Breast epithelium (tissue), 4 donors: ENCODE data around the gene SPPL3. TPM values are rescaled to one million over a fixed set of nuclear protein-coding genes. Genes with fewer than 3 reads are reported as not detected.

Experiments
- DNase-seq, 2 donors: peaks; one replicate each; pipeline ENCODE4 v3.0.0-alpha.2; 2019; ENCODE audit warnings: low spot score in 2 of 2
- H3K27ac ChIP-seq, 2 donors: fragments of 200-600 bp; sonication (generic) in 1 of 2; one replicate each; pipeline ENCODE4 v1.5.1; 2016 to 2019; ENCODE audit warnings: mild to moderate bottlenecking in 1 of 2
- H3K27me3 ChIP-seq, 2 donors: fragments of 200-600 bp; sonication (generic) in 1 of 2; one replicate each; pipeline versions ENCODE4 v1.5.1 to v1.6.0; 2017 to 2019; ENCODE audit warnings: control low read depth in 1 of 2, mild to moderate bottlenecking in 1 of 2
- H3K36me3 ChIP-seq: fragments of 200-600 bp; one replicate; pipeline ENCODE4 v1.5.1; 2019
- H3K4me1 ChIP-seq, 2 donors: fragments of 200-600 bp; sonication (generic); one replicate each; pipeline ENCODE4 v1.5.1; 2016 to 2019; ENCODE audit warnings: control low read depth in 1 of 2
- H3K4me3 ChIP-seq, 3 donors: fragments of 200-600 bp; sonication (generic); 1 replicate in 2 of 3; 2 replicates in 1 of 3; pipeline ENCODE4 v1.5.1; 2016 to 2019; ENCODE audit warnings: mild to moderate bottlenecking in 3 of 3, moderate library complexity in 2 of 3
- H3K9me3 ChIP-seq, 2 donors: fragments of 200-600 bp; sonication (generic) in 1 of 2; one replicate each; pipeline ENCODE4 v1.5.1; 2016 to 2019; ENCODE audit warnings: control low read depth in 1 of 2
- CTCF ChIP-seq, 3 donors: fragments of 450-650 bp; IDR thresholded peaks; one replicate each; pipeline ENCODE4 v1.5.1; 2016 to 2017; ENCODE audit warnings: antibody characterized with exemption in 3 of 3, mild to moderate bottlenecking in 3 of 3, moderate library complexity in 3 of 3
- POLR2A ChIP-seq: fragments of 450-650 bp; IDR thresholded peaks from one replicate; pipeline ENCODE4 v1.6.1; 2016; ENCODE audit warnings: antibody characterized with exemption, mild to moderate bottlenecking, moderate library complexity
- POLR2AphosphoS5 ChIP-seq, 3 donors: sonication (generic); formaldehyde crosslinking; IDR thresholded peaks; one replicate each; pipeline ENCODE4 v1.6.1; 2017; ENCODE audit warnings: antibody characterized with exemption in 3 of 3
- intact Hi-C: fragments of 100-400 bp; cut with DNase I; formaldehyde crosslinking; loops from one replicate; pipeline ENCODE4 v1.15.1; 2023; ENCODE audit warnings: low total_unique reads
- total RNA-seq, 3 donors: library from RNA; depleted of rRNA; stranded (reverse); fragments of >200 nt; gene quantifications; one replicate each; pipeline ENCODE4 v1.1.0, GENCODE V29; 2016

SPPL3 gene
- total RNA-seq, 3 donors from 2014 or later, result 19.0 to 27.1 (median 22.0) TPM

DNA sequence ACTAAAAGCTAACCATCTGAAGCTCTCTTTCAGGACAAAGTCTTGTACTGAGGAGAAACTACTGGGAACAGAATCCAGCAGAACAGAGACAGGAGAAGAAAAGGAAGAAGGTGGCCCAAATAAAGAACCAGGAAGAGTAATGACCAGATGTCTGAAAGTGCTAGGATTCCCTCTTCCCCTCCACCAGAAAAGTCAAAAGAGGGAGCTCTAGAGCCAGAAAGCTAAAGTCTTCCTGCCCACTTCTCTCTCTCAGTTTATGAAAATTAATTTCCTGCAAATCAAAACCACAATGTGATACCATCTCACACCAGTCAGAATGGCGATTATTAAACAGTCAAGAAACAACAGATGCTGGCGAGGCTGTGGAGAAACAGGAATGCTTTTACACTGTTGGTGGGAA is 47.2 kb downstream of the SPPL3 start:
- intact Hi-C loops, result no loop called here
- H3K4me1 ChIP-seq, result no peaks in the 10 kb centered on the region
- no peaks in the 10 kb centered on the region for H3K27me3 ChIP-seq
- no peaks in the 10 kb centered on the region for H3K36me3 ChIP-seq
- no peak for DNase-seq
- H3K9me3 ChIP-seq, result peaks cover 0 to 4% of the 10 kb centered on the region in 2 donors
- H3K27ac ChIP-seq, result no peak overlapping the region
- no peak overlapping the region for H3K4me3 ChIP-seq
- TF ChIP-seq CTCF (IDR thresholded peaks at IDR 0.05) (no peak), POLR2A (no peak), POLR2AphosphoS5 (IDR thresholded peaks at IDR 0.05) (no peak)

DNA sequence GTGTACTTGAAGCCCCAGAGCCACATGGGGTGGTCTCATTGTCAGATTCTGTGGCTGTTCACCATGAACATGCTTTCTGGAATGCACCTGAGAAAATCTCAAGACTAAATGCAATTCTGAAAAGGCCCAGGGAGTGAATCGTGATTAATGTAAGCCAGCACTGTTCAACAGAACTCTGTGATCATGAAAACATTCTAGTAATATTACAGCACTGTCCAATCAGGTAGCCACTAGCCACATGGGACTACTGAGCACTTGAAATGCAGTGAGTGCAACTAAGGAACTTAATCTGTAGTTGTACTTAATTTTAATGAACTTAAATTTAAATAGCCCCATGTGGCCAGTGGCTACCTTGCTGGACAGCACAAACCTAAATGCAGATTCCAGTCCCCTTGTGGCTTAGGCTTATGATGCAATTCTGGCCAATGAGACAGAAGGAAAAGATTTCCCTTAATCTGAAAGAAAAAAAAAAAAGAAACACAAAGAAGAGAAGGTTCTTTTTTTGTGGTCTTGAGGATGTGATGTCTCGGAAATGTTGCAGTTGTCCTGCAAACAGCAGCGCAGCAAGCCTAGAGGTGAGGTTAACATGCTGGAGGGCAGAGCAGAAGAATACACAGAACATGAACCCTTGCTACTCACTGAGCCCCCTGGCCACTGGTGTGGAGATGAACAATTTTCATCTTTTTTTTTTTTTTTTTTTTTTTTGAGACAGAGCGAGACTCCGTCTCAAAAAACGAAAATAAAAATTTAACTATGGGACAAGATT is 48.2 kb downstream of the SPPL3 start:
- intact Hi-C loops, result no loop called here
- TF ChIP-seq POLR2A (no peak), CTCF (IDR thresholded peaks at IDR 0.05) (no peak), POLR2AphosphoS5 (IDR thresholded peaks at IDR 0.05) (no peak)
- no peaks in the 10 kb centered on the region for H3K36me3 ChIP-seq
- no peak for DNase-seq
- H3K9me3 ChIP-seq, result peaks cover 0 to 4% of the 10 kb centered on the region in 2 donors
- no peaks in the 10 kb centered on the region for H3K4me1 ChIP-seq
- no peak overlapping the region for H3K4me3 ChIP-seq
- no peak overlapping the region for H3K27ac ChIP-seq
- H3K27me3 ChIP-seq, result no peaks in the 10 kb centered on the region

- no peaks in the 10 kb centered on the region for H3K36me3 ChIP-seq
- H3K4me3 ChIP-seq, result no peak overlapping the region
- no peak for DNase-seq
- TF ChIP-seq POLR2AphosphoS5 (IDR thresholded peaks at IDR 0.05) (no peak), CTCF (IDR thresholded peaks at IDR 0.05) (no peak), POLR2A (no peak)
- no peaks in the 10 kb centered on the region for H3K27me3 ChIP-seq
- H3K4me1 ChIP-seq, result no peaks in the 10 kb centered on the region
- H3K9me3 ChIP-seq, result peaks cover 0 to 4% of the 10 kb centered on the region in 2 donors
- intact Hi-C loops, result no loop called here
- no peak overlapping the region for H3K27ac ChIP-seq
These were observed 49.4 kb downstream of the SPPL3 start for GRCh38 chr12:120854804-120855203.

DNA sequence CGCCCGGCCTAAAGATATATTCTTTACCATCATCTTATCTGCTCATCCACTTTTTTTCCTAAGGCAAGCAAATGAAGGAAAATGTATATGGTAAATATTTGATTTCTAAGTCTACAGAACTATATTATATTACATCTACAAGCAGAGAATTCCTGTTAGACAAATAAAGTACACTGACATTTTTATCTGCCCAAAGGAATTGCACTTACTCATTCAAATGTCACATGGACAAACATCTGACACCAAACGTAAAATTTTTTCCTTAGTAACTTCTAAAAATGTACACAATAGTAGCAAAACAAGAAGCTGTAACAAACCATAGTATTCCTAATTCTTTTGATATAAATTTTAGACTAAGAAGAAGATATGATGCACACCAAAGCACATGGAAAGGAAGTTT is 51.0 kb downstream of the SPPL3 start:
- no peak for DNase-seq
- Histone ChIP-seq H3K9me3 (no peaks in the 10 kb centered on the region), H3K4me1 (no peaks in the 10 kb centered on the region), H3K27me3 (no peaks in the 10 kb centered on the region), H3K4me3 (no peak overlapping the region), H3K27ac (no peak overlapping the region), H3K36me3 (no peaks in the 10 kb centered on the region)
- no peak for TF ChIP-seq CTCF (IDR thresholded peaks at IDR 0.05)
- TF ChIP-seq POLR2AphosphoS5 (IDR thresholded peaks at IDR 0.05), result no peak
- no peak for TF ChIP-seq POLR2A
- intact Hi-C loops, result no loop called here

- Histone ChIP-seq H3K27ac (no peak overlapping the region), H3K4me1 (peaks cover 0 to 4% of the 10 kb centered on the region in 2 donors), H3K4me3 (no peak overlapping the region), H3K27me3 (no peaks in the 10 kb centered on the region), H3K36me3 (no peaks in the 10 kb centered on the region), H3K9me3 (no peaks in the 10 kb centered on the region)
- TF ChIP-seq CTCF (IDR thresholded peaks at IDR 0.05), result no peak
- TF ChIP-seq POLR2A, result no peak
- no peak for TF ChIP-seq POLR2AphosphoS5 (IDR thresholded peaks at IDR 0.05)
- DNase-seq, result no peak
- intact Hi-C loops, result no loop called here
These were observed 52.2 kb downstream of the SPPL3 start for GRCh38 chr12:120851944-120852343.
